ENCODE measurements around the gene TEX51. TPM values are rescaled to one million over a fixed set of nuclear protein-coding genes. Genes with fewer than 3 reads are reported as not detected.

The TEX51 gene
- not detected in 2 replicates for total RNA-seq (ENCODE audit: low replicate concordance)

- H3K4me3 ChIP-seq (ENCODE audit: low read depth, low read length) = no peak within 1 kb of the TSS
- no peak for DNase-seq (ENCODE audit: low read depth)
- TF ChIP-seq, protein P1, sequence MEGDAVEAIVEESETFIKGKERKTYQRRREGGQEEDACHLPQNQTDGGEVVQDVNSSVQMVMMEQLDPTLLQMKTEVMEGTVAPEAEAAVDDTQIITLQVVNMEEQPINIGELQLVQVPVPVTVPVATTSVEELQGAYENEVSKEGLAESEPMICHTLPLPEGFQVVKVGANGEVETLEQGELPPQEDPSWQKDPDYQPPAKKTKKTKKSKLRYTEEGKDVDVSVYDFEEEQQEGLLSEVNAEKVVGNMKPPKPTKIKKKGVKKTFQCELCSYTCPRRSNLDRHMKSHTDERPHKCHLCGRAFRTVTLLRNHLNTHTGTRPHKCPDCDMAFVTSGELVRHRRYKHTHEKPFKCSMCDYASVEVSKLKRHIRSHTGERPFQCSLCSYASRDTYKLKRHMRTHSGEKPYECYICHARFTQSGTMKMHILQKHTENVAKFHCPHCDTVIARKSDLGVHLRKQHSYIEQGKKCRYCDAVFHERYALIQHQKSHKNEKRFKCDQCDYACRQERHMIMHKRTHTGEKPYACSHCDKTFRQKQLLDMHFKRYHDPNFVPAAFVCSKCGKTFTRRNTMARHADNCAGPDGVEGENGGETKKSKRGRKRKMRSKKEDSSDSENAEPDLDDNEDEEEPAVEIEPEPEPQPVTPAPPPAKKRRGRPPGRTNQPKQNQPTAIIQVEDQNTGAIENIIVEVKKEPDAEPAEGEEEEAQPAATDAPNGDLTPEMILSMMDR (IDR thresholded peaks at IDR 0.05; ENCODE audit: insufficient read depth, low read length) = no peak
These were observed at the start of gene TEX51 for GRCh38 chr2:126898636-126899035. Gene TEX51 (plus strand): TSS chr2:126898890. CDS start chr2:126898919, 29 bp downstream.

DNA sequence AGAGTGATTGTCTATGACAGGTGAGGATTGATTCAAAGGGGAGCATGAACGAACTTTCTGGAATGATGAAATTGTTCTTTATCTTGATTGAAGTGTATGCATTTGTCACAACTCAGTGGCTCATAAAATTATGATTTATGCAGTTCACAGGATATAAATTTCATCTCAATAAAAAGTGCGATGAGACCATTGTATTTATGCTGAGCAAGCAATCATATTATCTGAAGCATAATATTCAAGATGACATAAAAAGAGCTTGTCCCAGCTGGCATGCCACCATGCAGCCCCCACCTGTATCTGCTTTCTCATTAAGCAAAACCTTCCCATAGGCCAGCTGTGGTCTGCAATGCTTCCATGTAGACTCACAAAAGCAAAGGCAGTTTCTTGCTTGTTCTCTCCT lies 49.6 kb upstream of the TEX51 start:
- DNase-seq (ENCODE audit: low read depth) = no peak
- TF ChIP-seq, protein P1 (IDR thresholded peaks at IDR 0.05; ENCODE audit: insufficient read depth, low read length) = no peak
- no peak overlapping the region for H3K4me3 ChIP-seq (ENCODE audit: low read depth, low read length)

DNA sequence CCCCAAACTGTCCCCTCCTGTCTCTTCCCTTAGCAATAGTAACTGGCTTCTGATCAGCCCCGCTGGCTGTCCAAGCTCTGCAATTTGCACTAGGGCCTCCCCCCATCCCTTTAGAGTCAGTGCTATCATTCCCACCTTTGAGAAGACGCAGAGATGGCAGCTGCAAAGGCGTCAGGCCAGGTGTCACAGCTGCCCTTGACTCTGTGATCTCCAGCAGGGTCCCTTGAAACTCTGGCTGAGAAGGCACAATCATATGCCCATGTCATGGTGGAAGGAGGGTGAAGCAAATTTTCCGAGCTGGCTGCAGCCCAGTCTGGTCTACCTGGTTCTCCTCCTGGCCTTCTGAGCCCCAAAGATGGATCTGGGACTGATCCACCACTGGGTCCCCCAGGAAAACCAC lies 49.2 kb upstream of the TEX51 start:
- no peak for DNase-seq (ENCODE audit: low read depth)
- no peak overlapping the region for H3K4me3 ChIP-seq (ENCODE audit: low read depth, low read length)
- TF ChIP-seq, protein P1 (IDR thresholded peaks at IDR 0.05; ENCODE audit: insufficient read depth, low read length) = no peak

GRCh38 chr2:126849991-126850535 lies 48.6 kb upstream of the TEX51 start:
- TF ChIP-seq, protein P1 (IDR thresholded peaks at IDR 0.05; ENCODE audit: insufficient read depth, low read length) = no peak
- H3K4me3 ChIP-seq (ENCODE audit: low read depth, low read length) = no peak overlapping the region
- DNase-seq (ENCODE audit: low read depth) = no peak

- no peak for DNase-seq (ENCODE audit: low read depth)
- H3K4me3 ChIP-seq (ENCODE audit: low read depth, low read length) = no peak overlapping the region
- TF ChIP-seq, protein P1 (IDR thresholded peaks at IDR 0.05; ENCODE audit: insufficient read depth, low read length) = no peak
These were observed 47.8 kb upstream of the TEX51 start for GRCh38 chr2:126850940-126851339.

DNA sequence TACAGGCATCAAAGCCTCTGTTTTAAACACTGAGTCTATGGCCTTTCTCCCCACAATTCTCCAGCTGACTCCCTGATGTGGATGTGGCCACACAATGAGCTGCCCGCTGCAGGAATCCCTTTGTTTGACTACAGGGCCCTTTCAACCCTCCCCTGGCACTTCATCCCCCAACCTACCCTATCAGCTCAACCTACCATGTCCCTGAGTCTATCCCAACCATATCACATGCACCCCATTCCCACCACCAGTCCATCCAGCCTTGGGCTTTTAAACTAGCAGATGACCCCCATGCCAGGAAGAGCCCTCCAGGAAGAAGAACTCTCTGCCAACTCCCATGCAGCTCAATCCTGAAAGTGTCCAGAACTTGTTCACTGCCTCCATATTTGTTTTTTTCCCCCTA lies 46.9 kb upstream of the TEX51 start:
- DNase-seq (ENCODE audit: low read depth) = no peak
- H3K4me3 ChIP-seq (ENCODE audit: low read depth, low read length) = no peak overlapping the region
- TF ChIP-seq, protein P1 (IDR thresholded peaks at IDR 0.05; ENCODE audit: insufficient read depth, low read length) = no peak

- DNase-seq (ENCODE audit: low read depth) = no peak
- TF ChIP-seq, protein P1 (IDR thresholded peaks at IDR 0.05; ENCODE audit: insufficient read depth, low read length) = no peak
- H3K4me3 ChIP-seq (ENCODE audit: low read depth, low read length) = no peak overlapping the region
These were observed 46.3 kb upstream of the TEX51 start for GRCh38 chr2:126852361-126852760.

All from fibroblast of the aortic adventitia (primary cell).